GM13976 (cell line): ENCODE measurements around the gene DGKZ.
"Not testable (repeated sequence)": the region's sequence is repeated elsewhere in the genome, so short reads cannot be mapped to it uniquely, and the experiment has no call there.

ENCODE experiments used
- DNase-seq: peaks from one replicate; pipeline ENCODE4 v3.0.0; 2012; ENCODE audit warnings: low spot score
- in situ Hi-C: fragments of 300-500 bp; cut with MboI; formaldehyde crosslinking; loops from one replicate; pipeline ENCODE4 v1.12.0; 2022; ENCODE audit warnings: low sequenced_read_pairs, mixed read lengths, inconsistent platforms; ENCODE audit not compliant: unreplicated experiment
- TF ChIP-seq, protein P1 (sequence below): IDR thresholded peaks from 2 replicates; pipeline ENCODE4 v1.5.1; 2012; ENCODE audit warnings: borderline replicate concordance, mild to moderate bottlenecking; ENCODE audit not compliant: insufficient read depth; ENCODE audit errors: extremely low read depth, missing control alignments, control extremely low read depth

DGKZ gene, protein sequence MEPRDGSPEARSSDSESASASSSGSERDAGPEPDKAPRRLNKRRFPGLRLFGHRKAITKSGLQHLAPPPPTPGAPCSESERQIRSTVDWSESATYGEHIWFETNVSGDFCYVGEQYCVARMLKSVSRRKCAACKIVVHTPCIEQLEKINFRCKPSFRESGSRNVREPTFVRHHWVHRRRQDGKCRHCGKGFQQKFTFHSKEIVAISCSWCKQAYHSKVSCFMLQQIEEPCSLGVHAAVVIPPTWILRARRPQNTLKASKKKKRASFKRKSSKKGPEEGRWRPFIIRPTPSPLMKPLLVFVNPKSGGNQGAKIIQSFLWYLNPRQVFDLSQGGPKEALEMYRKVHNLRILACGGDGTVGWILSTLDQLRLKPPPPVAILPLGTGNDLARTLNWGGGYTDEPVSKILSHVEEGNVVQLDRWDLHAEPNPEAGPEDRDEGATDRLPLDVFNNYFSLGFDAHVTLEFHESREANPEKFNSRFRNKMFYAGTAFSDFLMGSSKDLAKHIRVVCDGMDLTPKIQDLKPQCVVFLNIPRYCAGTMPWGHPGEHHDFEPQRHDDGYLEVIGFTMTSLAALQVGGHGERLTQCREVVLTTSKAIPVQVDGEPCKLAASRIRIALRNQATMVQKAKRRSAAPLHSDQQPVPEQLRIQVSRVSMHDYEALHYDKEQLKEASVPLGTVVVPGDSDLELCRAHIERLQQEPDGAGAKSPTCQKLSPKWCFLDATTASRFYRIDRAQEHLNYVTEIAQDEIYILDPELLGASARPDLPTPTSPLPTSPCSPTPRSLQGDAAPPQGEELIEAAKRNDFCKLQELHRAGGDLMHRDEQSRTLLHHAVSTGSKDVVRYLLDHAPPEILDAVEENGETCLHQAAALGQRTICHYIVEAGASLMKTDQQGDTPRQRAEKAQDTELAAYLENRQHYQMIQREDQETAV

DNA sequence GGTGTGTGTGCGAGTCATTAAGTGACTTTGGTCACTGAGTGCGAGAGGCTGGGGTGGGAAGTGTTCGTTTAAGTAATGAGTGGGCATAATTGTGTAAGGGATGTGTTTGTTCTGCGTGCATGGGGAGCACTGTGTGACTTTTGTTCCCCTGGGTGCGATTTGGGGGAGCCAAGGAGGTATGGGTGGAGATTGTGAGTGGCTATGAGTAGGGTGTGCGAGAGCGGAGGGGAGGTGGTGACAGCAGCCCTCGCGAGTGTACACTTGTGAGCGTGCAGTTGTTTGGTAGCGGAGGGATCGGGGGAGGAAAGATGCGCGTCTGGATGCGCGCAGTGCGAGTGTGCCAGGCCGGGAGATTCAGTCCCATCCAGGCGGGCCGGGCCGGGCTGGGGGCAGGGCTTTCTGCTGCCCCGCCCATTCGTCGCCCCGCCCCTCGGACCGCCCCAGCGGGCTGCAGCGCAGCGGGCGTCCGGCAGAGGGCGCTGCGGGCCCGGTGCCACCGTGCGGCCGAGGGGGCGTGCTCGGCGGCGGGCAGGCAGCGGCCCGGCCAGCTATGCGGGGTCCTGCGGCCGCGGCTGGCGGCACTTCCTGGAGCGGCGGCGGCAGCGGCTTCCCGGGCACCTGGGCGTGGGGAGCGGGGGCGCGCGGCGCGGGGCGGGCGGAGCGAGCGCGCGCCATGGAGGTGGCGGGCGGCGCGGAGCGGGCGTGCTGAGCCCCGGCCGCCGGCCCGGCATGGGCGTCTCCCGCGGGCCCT, at the start of gene DGKZ:
DGKZ (plus strand) TSS at position 578 of the 751 bp plus-strand sequence. CDS start 197 bp downstream, outside the sequence.
- in situ Hi-C loops, result no loop called here
- TF ChIP-seq, protein P1, sequence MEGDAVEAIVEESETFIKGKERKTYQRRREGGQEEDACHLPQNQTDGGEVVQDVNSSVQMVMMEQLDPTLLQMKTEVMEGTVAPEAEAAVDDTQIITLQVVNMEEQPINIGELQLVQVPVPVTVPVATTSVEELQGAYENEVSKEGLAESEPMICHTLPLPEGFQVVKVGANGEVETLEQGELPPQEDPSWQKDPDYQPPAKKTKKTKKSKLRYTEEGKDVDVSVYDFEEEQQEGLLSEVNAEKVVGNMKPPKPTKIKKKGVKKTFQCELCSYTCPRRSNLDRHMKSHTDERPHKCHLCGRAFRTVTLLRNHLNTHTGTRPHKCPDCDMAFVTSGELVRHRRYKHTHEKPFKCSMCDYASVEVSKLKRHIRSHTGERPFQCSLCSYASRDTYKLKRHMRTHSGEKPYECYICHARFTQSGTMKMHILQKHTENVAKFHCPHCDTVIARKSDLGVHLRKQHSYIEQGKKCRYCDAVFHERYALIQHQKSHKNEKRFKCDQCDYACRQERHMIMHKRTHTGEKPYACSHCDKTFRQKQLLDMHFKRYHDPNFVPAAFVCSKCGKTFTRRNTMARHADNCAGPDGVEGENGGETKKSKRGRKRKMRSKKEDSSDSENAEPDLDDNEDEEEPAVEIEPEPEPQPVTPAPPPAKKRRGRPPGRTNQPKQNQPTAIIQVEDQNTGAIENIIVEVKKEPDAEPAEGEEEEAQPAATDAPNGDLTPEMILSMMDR, result peak; percentile 99
- DNase-seq, result peak; percentile 96

DNA sequence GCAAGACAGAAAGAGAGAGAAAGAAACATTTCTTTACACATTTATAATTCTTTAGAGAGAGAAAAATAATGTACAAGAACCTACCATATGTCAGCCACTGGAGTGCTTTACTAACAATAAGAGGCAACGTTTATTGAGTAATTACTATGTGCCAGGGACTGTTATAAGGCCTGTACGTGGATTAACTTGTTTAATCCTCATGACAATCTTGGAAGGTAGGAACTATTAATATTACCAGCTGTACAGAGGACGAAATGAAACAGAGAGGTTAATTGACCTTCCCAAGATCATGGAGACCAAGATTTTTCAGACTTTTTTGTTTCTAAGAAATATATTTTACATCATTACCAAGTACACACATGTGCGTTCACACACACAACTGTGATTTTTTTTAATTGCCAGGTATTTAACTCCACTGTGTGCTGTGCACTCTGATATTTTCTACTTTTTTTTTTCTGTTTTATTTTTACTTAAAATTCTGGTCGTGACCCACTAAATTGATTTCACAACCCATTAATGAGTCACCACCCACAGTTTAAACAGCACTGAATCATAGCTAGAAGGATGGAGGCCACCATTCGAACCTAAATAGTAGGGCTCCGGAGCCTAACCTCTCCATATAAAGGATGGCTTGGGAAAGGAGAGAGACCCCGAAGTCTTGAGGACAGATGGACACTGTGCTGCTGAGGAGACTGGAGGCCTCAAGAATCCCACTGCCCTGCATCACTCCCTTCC, 48.4 kb upstream of the DGKZ start:
- in situ Hi-C loops, result no loop called here
- TF ChIP-seq, protein P1, result no peak
- no peak for DNase-seq

DNA sequence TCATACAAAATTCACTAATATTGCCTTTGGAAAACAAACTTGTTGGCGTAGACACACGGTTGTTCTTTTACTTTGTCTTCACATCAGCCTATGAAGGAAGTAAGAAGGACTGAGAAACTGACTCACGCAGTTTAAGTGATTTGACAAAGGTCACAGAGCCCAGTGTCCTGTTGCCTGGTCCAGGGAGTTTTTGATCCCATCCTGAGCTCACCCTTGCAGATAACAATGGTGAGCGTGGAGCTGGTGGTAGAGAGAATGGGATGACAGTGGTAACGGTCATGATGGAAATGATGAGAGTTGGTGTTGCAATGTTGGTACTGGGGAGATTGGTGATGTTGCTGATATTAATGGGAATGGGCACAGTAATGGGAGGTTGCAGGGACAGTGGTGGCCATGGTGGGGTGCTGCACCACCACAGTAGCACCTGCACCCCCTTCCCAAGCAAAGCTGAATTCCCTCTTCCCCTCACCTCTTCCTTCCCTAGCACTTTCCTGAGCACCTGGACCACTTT, 47.8 kb upstream of the DGKZ start:
- in situ Hi-C loops, result no loop called here
- TF ChIP-seq, protein P1, result no peak
- DNase-seq, result no peak

DNA sequence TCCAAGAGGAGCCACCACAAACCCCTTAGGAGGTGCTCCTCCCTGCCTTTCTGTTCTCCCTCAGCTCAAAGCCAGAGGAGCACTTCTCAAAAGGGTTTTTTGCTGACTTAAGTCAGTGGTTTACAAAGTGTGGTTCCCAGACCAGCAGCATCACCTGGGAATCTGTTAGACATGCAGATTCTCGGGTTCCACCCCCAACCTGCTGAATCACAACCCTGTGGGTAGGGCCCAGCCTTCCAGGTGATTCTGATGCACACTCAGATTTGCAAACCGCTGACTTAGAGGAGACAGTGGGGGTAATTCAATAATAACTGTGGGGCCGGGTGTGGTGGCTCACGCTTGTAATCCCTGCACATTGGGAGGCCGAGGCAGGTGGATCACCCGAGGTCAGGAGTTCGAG, 47.0 kb upstream of the DGKZ start:
- TF ChIP-seq, protein P1, result no peak
- in situ Hi-C loops, result no loop called here
- DNase-seq, result no peak

DNA sequence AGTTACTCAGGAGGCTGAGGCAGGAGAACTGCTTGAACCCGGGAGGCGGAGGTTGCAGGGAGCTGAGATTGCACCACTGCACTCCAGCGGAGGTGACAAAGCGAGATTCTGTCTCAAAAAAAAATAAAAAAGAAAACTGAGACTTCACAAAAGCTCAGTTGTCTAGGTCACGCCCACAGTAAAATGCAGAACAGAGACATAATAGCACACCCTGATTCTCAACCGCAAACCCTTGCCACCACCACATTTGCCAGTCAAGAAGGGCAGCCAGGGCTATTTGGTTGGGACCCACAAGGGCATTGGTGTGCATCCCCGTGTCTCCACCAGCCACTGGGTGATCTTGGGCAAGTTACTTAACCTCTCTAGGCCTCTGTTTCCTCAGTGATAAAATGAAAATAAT, 44.4 kb upstream of the DGKZ start:
- in situ Hi-C loops, result no loop called here
- peak; percentile 68 for DNase-seq
- TF ChIP-seq, protein P1, result no peak

DNA sequence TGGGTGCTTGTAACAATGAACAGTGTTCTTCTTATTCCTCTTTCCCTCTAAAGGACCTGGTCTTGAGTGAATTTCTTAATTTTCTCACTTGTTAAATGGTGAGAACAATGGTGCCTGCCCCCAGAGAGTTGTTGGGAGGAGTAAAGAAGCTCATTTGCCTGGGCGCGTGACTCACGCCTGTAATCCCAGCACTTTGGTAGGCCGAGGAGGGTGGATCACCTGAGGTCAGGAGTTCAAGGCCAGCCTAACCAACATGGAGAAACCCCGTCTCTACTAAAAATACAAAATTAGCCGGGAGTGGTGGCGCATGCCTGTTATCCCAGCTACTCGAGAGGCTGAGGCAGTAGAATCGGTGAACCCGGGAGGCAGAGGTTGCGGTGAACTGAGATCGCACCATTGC, 43.2 kb upstream of the DGKZ start:
- DNase-seq, in situ Hi-C loops: not testable (repeated sequence)
